ENCODE data around the gene MAGEA3.
"Not testable (repeated sequence)": the region's sequence is repeated elsewhere in the genome, so short reads cannot be mapped to it uniquely, and the experiment has no call there.

The MAGEA3 gene

GRCh38 chrX:152697952-152698931 is at the start of gene MAGEA3:
MAGEA3 (plus strand) TSS chrX:152698794; CDS start chrX:152700833, 2,039 bp downstream.
- not testable (repeated sequence) for DNase-seq

- DNase-seq = no peak
These were observed 46.5 kb upstream of the MAGEA3 start for GRCh38 chrX:152652060-152652459.

GRCh38 chrX:152652467-152652866 is 46.1 kb upstream of the MAGEA3 start:
- DNase-seq = no peak

- no peak for DNase-seq
These were observed 42.5 kb upstream of the MAGEA3 start for GRCh38 chrX:152656087-152656486.

- no peak for DNase-seq
These were observed 41.7 kb upstream of the MAGEA3 start for GRCh38 chrX:152656890-152657289.

GRCh38 chrX:152658302-152658701 is 40.3 kb upstream of the MAGEA3 start:
- DNase-seq = no peak

GRCh38 chrX:152663086-152663485 is 35.5 kb upstream of the MAGEA3 start:
- DNase-seq = no peak

GRCh38 chrX:152674135-152674534 is 24.5 kb upstream of the MAGEA3 start:
- DNase-seq = no peak

- DNase-seq = not testable (repeated sequence)
These were observed 23.9 kb upstream of the MAGEA3 start for GRCh38 chrX:152674652-152675051.

- not testable (repeated sequence) for DNase-seq
These were observed 17.6 kb upstream of the MAGEA3 start for GRCh38 chrX:152681012-152681411.

- DNase-seq = not testable (repeated sequence)
These were observed 1.8 kb downstream of the MAGEA3 start for GRCh38 chrX:152700390-152700789.

- DNase-seq = not testable (repeated sequence)
These were observed 7.9 kb downstream of the MAGEA3 start for GRCh38 chrX:152706500-152706899.

GRCh38 chrX:152709173-152709572 is 10.6 kb downstream of the MAGEA3 start, which contains the start of gene CSAG2:
CSAG2 (minus strand) TSS chrX:152709273; CDS start chrX:152709112, 161 bp downstream.
- not testable (repeated sequence) for DNase-seq

- not testable (repeated sequence) for DNase-seq
These were observed 14.6 kb downstream of the MAGEA3 start for GRCh38 chrX:152713195-152713594.

GRCh38 chrX:152713815-152714787 is 15.5 kb downstream of the MAGEA3 start, which contains the start of gene MAGEA2B:
MAGEA2B (plus strand) TSS chrX:152714628; CDS start chrX:152717107, 2,479 bp downstream.
- DNase-seq = not testable (repeated sequence)

- DNase-seq = no peak
These were observed 26.8 kb downstream of the MAGEA3 start for GRCh38 chrX:152725409-152725808.

GRCh38 chrX:152733261-152733975 is 34.8 kb downstream of the MAGEA3 start, which contains the start of the genes CSAG1 and MAGEA12:
CSAG1 (minus strand) TSS chrX:152733721; CDS start chrX:152732460, 1,261 bp downstream.
MAGEA12 (plus strand) TSS chrX:152733757; CDS start chrX:152736162, 2,405 bp downstream.
- no peak for DNase-seq

- DNase-seq = not testable (repeated sequence)
These were observed 35.7 kb downstream of the MAGEA3 start for GRCh38 chrX:152734143-152734858.

- DNase-seq = no peak
These were observed 36.5 kb downstream of the MAGEA3 start for GRCh38 chrX:152735101-152735500.

- DNase-seq = no peak
These were observed 37.4 kb downstream of the MAGEA3 start for GRCh38 chrX:152735860-152736511.

- DNase-seq = not testable (repeated sequence)
These were observed 37.9 kb downstream of the MAGEA3 start for GRCh38 chrX:152736528-152736927.

Measured in CD4-positive, alpha-beta T cell treated with Interferon gamma for 1 hour (primary cell).